Measurements from ENCODE around the gene CACNB1.

Gene CACNB1

DNA sequence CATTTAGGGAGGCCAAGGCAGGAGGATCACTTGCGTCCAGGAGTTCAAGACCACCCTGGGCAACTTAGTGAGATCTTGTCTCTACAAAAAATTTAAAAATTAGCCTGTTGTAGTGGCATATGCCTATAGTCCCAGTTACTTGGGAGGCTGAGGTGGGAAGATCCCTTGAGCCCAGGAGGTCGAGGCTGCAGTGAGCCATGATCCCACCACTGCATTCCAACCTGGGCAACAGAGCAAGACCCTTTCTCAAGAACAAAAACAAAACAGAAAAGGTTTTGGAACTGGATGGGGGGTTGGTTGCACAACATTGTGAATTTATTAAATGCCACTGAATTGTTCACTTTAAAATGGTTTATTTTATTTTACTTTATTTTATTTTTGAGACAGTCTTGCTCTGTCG is 67.3 kb downstream of the CACNB1 start:
- no peak for TF ChIP-seq TEAD4 (IDR thresholded peaks at IDR 0.05)
- TF ChIP-seq, protein P1, sequence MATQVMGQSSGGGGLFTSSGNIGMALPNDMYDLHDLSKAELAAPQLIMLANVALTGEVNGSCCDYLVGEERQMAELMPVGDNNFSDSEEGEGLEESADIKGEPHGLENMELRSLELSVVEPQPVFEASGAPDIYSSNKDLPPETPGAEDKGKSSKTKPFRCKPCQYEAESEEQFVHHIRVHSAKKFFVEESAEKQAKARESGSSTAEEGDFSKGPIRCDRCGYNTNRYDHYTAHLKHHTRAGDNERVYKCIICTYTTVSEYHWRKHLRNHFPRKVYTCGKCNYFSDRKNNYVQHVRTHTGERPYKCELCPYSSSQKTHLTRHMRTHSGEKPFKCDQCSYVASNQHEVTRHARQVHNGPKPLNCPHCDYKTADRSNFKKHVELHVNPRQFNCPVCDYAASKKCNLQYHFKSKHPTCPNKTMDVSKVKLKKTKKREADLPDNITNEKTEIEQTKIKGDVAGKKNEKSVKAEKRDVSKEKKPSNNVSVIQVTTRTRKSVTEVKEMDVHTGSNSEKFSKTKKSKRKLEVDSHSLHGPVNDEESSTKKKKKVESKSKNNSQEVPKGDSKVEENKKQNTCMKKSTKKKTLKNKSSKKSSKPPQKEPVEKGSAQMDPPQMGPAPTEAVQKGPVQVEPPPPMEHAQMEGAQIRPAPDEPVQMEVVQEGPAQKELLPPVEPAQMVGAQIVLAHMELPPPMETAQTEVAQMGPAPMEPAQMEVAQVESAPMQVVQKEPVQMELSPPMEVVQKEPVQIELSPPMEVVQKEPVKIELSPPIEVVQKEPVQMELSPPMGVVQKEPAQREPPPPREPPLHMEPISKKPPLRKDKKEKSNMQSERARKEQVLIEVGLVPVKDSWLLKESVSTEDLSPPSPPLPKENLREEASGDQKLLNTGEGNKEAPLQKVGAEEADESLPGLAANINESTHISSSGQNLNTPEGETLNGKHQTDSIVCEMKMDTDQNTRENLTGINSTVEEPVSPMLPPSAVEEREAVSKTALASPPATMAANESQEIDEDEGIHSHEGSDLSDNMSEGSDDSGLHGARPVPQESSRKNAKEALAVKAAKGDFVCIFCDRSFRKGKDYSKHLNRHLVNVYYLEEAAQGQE (IDR thresholded peaks at IDR 0.05; ENCODE audit: low read depth) = no peak

DNA sequence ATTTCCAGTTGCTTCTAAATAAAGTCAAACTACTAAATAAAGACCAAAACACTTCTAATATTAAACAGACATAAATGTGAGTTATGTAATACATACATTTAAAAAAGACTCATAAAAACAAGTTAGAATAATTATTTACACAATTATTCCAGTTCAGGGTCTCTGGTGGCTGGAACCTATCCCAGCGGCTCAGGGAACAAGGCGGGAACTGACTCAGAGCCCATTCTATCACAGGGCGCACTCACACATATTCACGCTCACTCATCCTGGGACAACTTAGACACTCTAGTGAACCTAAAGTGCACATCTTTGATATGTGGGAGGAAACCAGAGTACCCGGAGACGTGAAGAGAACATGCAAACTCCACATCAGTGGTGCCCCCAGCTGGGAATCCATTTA is 71.0 kb downstream of the CACNB1 start:
- TF ChIP-seq, protein P2, sequence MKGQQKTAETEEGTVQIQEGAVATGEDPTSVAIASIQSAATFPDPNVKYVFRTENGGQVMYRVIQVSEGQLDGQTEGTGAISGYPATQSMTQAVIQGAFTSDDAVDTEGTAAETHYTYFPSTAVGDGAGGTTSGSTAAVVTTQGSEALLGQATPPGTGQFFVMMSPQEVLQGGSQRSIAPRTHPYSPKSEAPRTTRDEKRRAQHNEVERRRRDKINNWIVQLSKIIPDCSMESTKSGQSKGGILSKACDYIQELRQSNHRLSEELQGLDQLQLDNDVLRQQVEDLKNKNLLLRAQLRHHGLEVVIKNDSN (IDR thresholded peaks at IDR 0.05) = no peak
- TF ChIP-seq ZBTB7A (IDR thresholded peaks at IDR 0.05; ENCODE audit: low read depth) = no peak
- no peak for TF ChIP-seq TAF1 (IDR thresholded peaks at IDR 0.05; ENCODE audit: low read depth)
- TF ChIP-seq TEAD4 (IDR thresholded peaks at IDR 0.05) = no peak
- no peak for TF ChIP-seq TCF12 (IDR thresholded peaks at IDR 0.05; ENCODE audit: low read depth)
- TF ChIP-seq YY1 (IDR thresholded peaks at IDR 0.05; ENCODE audit: low read depth) = no peak
- no peak for TF ChIP-seq NFIC (IDR thresholded peaks at IDR 0.05)
- TF ChIP-seq, protein P1 (IDR thresholded peaks at IDR 0.05; ENCODE audit: low read depth) = no peak
- TF ChIP-seq EP300 (IDR thresholded peaks at IDR 0.05; ENCODE audit: borderline replicate concordance) = no peak

DNA sequence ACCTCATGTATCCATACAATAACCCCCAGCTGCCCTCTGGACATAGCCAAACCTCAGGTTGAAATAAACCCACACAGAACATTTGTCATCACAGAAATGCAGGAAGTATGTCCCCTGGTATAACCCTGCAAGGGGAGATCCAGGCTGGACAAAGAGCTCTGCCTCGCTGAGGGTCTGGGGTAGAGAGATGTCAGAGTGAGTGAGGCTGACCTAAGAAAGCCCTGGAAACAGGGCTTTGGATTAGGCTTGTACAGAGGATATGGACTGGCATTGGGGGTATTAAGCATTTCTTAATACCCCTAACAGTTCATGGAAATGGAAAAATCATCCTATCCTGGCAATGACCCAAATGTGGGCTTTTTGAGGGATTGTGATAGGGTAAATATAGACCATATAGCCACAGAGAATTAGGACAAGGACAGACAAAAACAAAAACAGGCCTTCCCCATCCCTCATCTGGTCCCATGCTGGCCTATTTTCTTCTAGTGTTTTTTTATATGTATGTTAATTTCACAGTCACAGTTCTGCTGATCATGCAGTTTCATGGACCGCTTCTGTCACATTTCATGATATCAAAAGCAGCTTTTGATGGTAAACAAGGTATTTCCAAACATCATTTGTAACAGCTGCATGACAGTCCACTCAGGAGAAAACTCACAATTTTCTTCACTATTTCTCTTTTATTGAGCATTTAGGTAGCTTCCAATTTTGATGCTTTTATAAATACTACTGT is 72.2 kb downstream of the CACNB1 start:
- TF ChIP-seq YY1 (IDR thresholded peaks at IDR 0.05; ENCODE audit: low read depth) (no peak), EP300 (IDR thresholded peaks at IDR 0.05; ENCODE audit: borderline replicate concordance) (no peak), CREB1 (IDR thresholded peaks at IDR 0.05; ENCODE audit: low read depth) (no peak), TEAD4 (IDR thresholded peaks at IDR 0.05) (no peak), ZBTB7A (IDR thresholded peaks at IDR 0.05; ENCODE audit: low read depth) (no peak), CEBPB (IDR thresholded peaks at IDR 0.05) (no peak), TCF12 (IDR thresholded peaks at IDR 0.05; ENCODE audit: low read depth) (no peak), FOXM1 (IDR thresholded peaks at IDR 0.05; ENCODE audit: borderline replicate concordance, low read depth) (no peak), NFIC (IDR thresholded peaks at IDR 0.05) (no peak), EGR1 (IDR thresholded peaks at IDR 0.05) (no peak), TAF1 (IDR thresholded peaks at IDR 0.05; ENCODE audit: low read depth) (no peak)
- TF ChIP-seq, protein P3, sequence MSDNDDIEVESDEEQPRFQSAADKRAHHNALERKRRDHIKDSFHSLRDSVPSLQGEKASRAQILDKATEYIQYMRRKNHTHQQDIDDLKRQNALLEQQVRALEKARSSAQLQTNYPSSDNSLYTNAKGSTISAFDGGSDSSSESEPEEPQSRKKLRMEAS (IDR thresholded peaks at IDR 0.05) = no peak
- TF ChIP-seq, protein P1 (IDR thresholded peaks at IDR 0.05; ENCODE audit: low read depth) = no peak
- TF ChIP-seq, protein P2 (IDR thresholded peaks at IDR 0.05) = no peak

DNA sequence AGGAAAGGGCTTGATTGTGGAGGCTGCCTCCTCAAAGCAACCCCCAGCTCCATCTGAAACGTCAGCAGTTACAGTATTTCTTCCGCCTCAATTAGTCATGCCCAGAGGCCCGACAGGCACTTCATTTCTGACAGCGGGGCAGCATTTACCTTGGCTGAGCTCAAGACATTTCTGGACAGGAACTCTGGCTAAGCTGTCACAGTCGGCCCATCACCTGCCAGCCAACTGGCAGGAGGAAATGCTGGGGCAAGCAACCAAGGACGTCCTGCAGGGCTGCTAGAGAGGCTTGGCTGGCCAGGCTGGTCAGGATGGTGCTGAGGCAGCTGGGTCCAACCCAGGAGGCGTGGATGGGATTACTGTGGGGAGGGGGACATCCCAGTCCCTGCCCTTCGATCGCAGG is 73.8 kb downstream of the CACNB1 start:
- TF ChIP-seq CREB1 (IDR thresholded peaks at IDR 0.05; ENCODE audit: low read depth) = no peak
- TF ChIP-seq, protein P3 (IDR thresholded peaks at IDR 0.05) = no peak
- no peak for TF ChIP-seq FOXM1 (IDR thresholded peaks at IDR 0.05; ENCODE audit: borderline replicate concordance, low read depth)
- TF ChIP-seq ZBTB7A (IDR thresholded peaks at IDR 0.05; ENCODE audit: low read depth) = no peak
- no peak for TF ChIP-seq CEBPB (IDR thresholded peaks at IDR 0.05)
- TF ChIP-seq TCF12 (IDR thresholded peaks at IDR 0.05; ENCODE audit: low read depth) = no peak
- TF ChIP-seq, protein P1 (IDR thresholded peaks at IDR 0.05; ENCODE audit: low read depth) = no peak
- no peak for TF ChIP-seq EGR1 (IDR thresholded peaks at IDR 0.05)
- TF ChIP-seq YY1 (IDR thresholded peaks at IDR 0.05; ENCODE audit: low read depth) = no peak
- TF ChIP-seq EP300 (IDR thresholded peaks at IDR 0.05; ENCODE audit: borderline replicate concordance) = no peak
- no peak for TF ChIP-seq RAD21 (IDR thresholded peaks at IDR 0.05; ENCODE audit: low read depth)
- no peak for TF ChIP-seq TEAD4 (IDR thresholded peaks at IDR 0.05)
- no peak for TF ChIP-seq TAF1 (IDR thresholded peaks at IDR 0.05; ENCODE audit: low read depth)
- TF ChIP-seq, protein P2 (IDR thresholded peaks at IDR 0.05) = no peak
- no peak for TF ChIP-seq NFIC (IDR thresholded peaks at IDR 0.05)
